Measurements from ENCODE around the gene RNF217. TPM values are rescaled to one million over a fixed set of nuclear protein-coding genes. Genes with fewer than 3 reads are reported as not detected.
"Not testable (repeated sequence)": the region's sequence is repeated elsewhere in the genome, so short reads cannot be mapped to it uniquely, and the experiment has no call there.

Gene RNF217
- total and polyA plus RNA-seq, 4 donors, result 5.0 to 79.5 (median 33.4) TPM

DNA sequence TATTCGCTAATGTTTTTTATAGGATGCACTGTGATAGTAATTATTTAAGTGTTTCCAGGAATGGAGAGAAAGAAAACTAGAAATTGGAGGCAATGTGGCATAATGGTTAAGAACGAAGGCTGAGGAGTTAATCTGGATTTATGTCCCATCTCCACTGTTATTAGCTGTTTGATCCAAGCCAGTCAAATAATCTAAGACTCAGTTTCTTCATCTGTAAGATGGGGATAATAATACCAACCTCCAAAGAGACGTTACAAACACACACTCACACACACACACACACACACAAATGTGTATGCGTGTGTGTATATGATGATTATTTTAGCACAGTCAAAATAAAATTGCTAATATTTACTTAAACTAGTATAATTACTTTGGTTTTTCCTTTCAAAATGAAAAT, 154.5 kb downstream of the RNF217 start:
- DNase-seq, result no peak
- ATAC-seq (ENCODE audit: low FRiP score), result no peak
- no peaks in the 10 kb centered on the region for H3K9me3 ChIP-seq (ENCODE audit: control insufficient read depth, low read length)
- H3K36me3 ChIP-seq (ENCODE audit: control insufficient read depth in 1 of 2, insufficient read depth in 2 of 2, low read length in 1 of 2), result no peaks in the 10 kb centered on the region
- intact Hi-C loops (cut with DNase I), result no loop called here
- H3K4me1 ChIP-seq (ENCODE audit: control insufficient read depth in 1 of 2, insufficient read depth in 2 of 2, low read length in 2 of 2), result no peaks in the 10 kb centered on the region
- no peak overlapping the region for H3K4me3 ChIP-seq (ENCODE audit: low read length in 2 of 2)
- 96 to 97% methylated on average over 4 of the region's 4 CpGs for WGBS, 2 donors
- no peak overlapping the region for H3K27ac ChIP-seq (ENCODE audit: low read depth in 1 of 2, low read length in 2 of 2)
- no peaks in the 10 kb centered on the region for H3K27me3 ChIP-seq (ENCODE audit: control insufficient read depth in 1 of 2, insufficient read depth in 2 of 2, low read length in 1 of 2)

DNA sequence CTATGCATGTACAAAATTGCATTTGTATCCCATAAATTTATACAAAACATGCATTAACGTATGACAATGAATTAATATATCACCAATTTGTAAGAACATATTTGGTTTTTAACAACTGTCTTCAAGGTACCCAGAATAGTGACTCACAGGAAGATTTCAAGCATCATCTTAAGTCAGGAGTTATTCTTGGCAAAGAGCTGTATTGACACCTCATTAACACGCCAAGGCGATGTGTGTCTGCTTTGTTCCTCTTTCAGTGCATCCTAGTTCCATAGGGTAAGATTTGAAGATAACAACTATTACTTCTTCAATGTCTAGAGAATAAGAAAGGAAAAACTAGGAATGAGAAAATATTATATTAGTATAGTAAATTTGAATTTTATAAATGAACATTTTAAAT, 155.6 kb downstream of the RNF217 start:
- WGBS, 2 donors, result 91 to 96% methylated on average over 3 of the region's 3 CpGs
- intact Hi-C loops (cut with DNase I), result no loop called here

GRCh38 chr6:125120054-125120590, 157.9 kb downstream of the RNF217 start:
- no peak overlapping the region for H3K27ac ChIP-seq (ENCODE audit: low read depth in 1 of 2, low read length in 2 of 2)
- H3K9me3 ChIP-seq (ENCODE audit: control insufficient read depth, low read length), result no peaks in the 10 kb centered on the region
- no peak for ATAC-seq (ENCODE audit: low FRiP score)
- no peak for DNase-seq
- intact Hi-C loops (cut with DNase I), result no loop called here
- WGBS, 2 donors, result 73 to 80% methylated on average over 3 of the region's 3 CpGs
- H3K36me3 ChIP-seq (ENCODE audit: control insufficient read depth in 1 of 2, insufficient read depth in 2 of 2, low read length in 1 of 2), result no peaks in the 10 kb centered on the region
- H3K27me3 ChIP-seq (ENCODE audit: control insufficient read depth in 1 of 2, insufficient read depth in 2 of 2, low read length in 1 of 2), result no peaks in the 10 kb centered on the region
- no peaks in the 10 kb centered on the region for H3K4me1 ChIP-seq (ENCODE audit: control insufficient read depth in 1 of 2, insufficient read depth in 2 of 2, low read length in 2 of 2)
- H3K4me3 ChIP-seq (ENCODE audit: low read length in 2 of 2), result no peak overlapping the region

More for the DNA sequence above, 155.6 kb downstream of the RNF217 start:
- DNase-seq, result no peak
- Histone ChIP-seq H3K36me3 (ENCODE audit: control insufficient read depth in 1 of 2, insufficient read depth in 2 of 2, low read length in 1 of 2) (no peaks in the 10 kb centered on the region), H3K9me3 (ENCODE audit: control insufficient read depth, low read length) (no peaks in the 10 kb centered on the region), H3K27ac (ENCODE audit: low read depth in 1 of 2, low read length in 2 of 2) (no peak overlapping the region), H3K27me3 (ENCODE audit: control insufficient read depth in 1 of 2, insufficient read depth in 2 of 2, low read length in 1 of 2) (no peaks in the 10 kb centered on the region), H3K4me3 (ENCODE audit: low read length in 2 of 2) (no peak overlapping the region), H3K4me1 (ENCODE audit: control insufficient read depth in 1 of 2, insufficient read depth in 2 of 2, low read length in 2 of 2) (no peaks in the 10 kb centered on the region)
- no peak for ATAC-seq (ENCODE audit: low FRiP score)

GRCh38 chr6:125121894-125122293, 159.7 kb downstream of the RNF217 start:
- H3K27me3 ChIP-seq (ENCODE audit: control insufficient read depth in 1 of 2, insufficient read depth in 2 of 2, low read length in 1 of 2), result no peaks in the 10 kb centered on the region
- intact Hi-C loops (cut with DNase I), result no loop called here
- ATAC-seq (ENCODE audit: low FRiP score) (no peak), DNase-seq (no peak)
- H3K27ac ChIP-seq (ENCODE audit: low read depth in 1 of 2, low read length in 2 of 2), result no peak overlapping the region
- no peaks in the 10 kb centered on the region for H3K36me3 ChIP-seq (ENCODE audit: control insufficient read depth in 1 of 2, insufficient read depth in 2 of 2, low read length in 1 of 2)
- no peaks in the 10 kb centered on the region for H3K9me3 ChIP-seq (ENCODE audit: control insufficient read depth, low read length)
- WGBS, 2 donors, result 93 to 96% methylated on average over 1 of the region's 1 CpG
- H3K4me1 ChIP-seq (ENCODE audit: control insufficient read depth in 1 of 2, insufficient read depth in 2 of 2, low read length in 2 of 2), result no peaks in the 10 kb centered on the region
- no peak overlapping the region for H3K4me3 ChIP-seq (ENCODE audit: low read length in 2 of 2)

GRCh38 chr6:125123051-125123450, 160.8 kb downstream of the RNF217 start:
- Histone ChIP-seq H3K4me3 (ENCODE audit: low read length in 2 of 2) (no peak overlapping the region), H3K36me3 (ENCODE audit: control insufficient read depth in 1 of 2, insufficient read depth in 2 of 2, low read length in 1 of 2) (no peaks in the 10 kb centered on the region), H3K27ac (ENCODE audit: low read depth in 1 of 2, low read length in 2 of 2) (no peak overlapping the region), H3K27me3 (ENCODE audit: control insufficient read depth in 1 of 2, insufficient read depth in 2 of 2, low read length in 1 of 2) (no peaks in the 10 kb centered on the region), H3K4me1 (ENCODE audit: control insufficient read depth in 1 of 2, insufficient read depth in 2 of 2, low read length in 2 of 2) (no peaks in the 10 kb centered on the region), H3K9me3 (ENCODE audit: control insufficient read depth, low read length) (no peaks in the 10 kb centered on the region)
- 53% methylated on average over 3 of the region's 3 CpGs for WGBS, 2 donors
- ATAC-seq (ENCODE audit: low FRiP score), result no peak
- intact Hi-C loops (cut with DNase I), result no loop called here
- DNase-seq, result no peak

- WGBS, 2 donors, result 8 to 15% methylated on average over 8 of the region's 8 CpGs
- DNase-seq (no peak), ATAC-seq (ENCODE audit: low FRiP score) (no peak)
- Histone ChIP-seq H3K27me3 (ENCODE audit: control insufficient read depth in 1 of 2, insufficient read depth in 2 of 2, low read length in 1 of 2) (no peaks in the 10 kb centered on the region), H3K36me3 (ENCODE audit: control insufficient read depth in 1 of 2, insufficient read depth in 2 of 2, low read length in 1 of 2) (no peaks in the 10 kb centered on the region), H3K4me1 (ENCODE audit: control insufficient read depth in 1 of 2, insufficient read depth in 2 of 2, low read length in 2 of 2) (no peaks in the 10 kb centered on the region), H3K27ac (ENCODE audit: low read depth in 1 of 2, low read length in 2 of 2) (no peak overlapping the region), H3K9me3 (ENCODE audit: control insufficient read depth, low read length) (no peaks in the 10 kb centered on the region), H3K4me3 (ENCODE audit: low read length in 2 of 2) (no peak overlapping the region)
- intact Hi-C loops (cut with DNase I), result no loop called here
Observed at GRCh38 chr6:125123468-125124048, 161.3 kb downstream of the RNF217 start.

DNA sequence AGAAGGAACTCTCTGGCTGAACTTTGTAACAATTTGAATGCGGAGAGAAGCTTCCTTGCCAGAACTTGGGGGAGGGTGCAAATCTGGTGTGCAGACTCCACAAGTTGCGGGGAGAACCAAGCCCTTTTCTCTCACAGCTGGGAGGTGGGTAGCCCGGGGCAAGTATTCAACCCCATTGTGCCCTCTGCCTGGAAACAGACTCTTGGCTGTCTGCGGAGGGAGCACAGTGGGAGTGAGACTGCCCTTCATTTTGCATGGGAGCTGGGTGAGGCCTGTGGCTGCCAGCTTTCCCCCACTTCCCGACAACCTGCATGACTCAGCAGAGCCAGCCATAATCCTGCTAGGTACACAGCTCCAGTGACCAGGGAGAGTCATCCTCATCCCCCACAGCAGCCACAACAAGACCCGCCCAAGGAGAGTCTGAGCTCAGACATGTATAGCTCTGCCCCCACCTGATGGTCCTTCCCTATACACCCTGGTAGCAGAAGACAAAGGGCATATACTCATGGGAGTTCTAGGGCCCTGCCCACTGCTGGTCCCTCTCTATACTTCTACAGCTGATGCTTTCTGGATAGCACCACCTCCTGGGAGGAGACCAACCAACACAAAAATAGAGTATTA, 161.9 kb downstream of the RNF217 start:
- Histone ChIP-seq H3K9me3 (ENCODE audit: control insufficient read depth, low read length) (no peaks in the 10 kb centered on the region), H3K27me3 (ENCODE audit: control insufficient read depth in 1 of 2, insufficient read depth in 2 of 2, low read length in 1 of 2) (no peaks in the 10 kb centered on the region), H3K36me3 (ENCODE audit: control insufficient read depth in 1 of 2, insufficient read depth in 2 of 2, low read length in 1 of 2) (no peaks in the 10 kb centered on the region), H3K27ac (ENCODE audit: low read depth in 1 of 2, low read length in 2 of 2) (no peak overlapping the region), H3K4me1 (ENCODE audit: control insufficient read depth in 1 of 2, insufficient read depth in 2 of 2, low read length in 2 of 2) (no peaks in the 10 kb centered on the region), H3K4me3 (ENCODE audit: low read length in 2 of 2) (no peak overlapping the region)
- 63 to 64% methylated on average over 6 of the region's 6 CpGs for WGBS, 2 donors
- DNase-seq, result no peak
- intact Hi-C loops (cut with DNase I), result no loop called here
- no peak for ATAC-seq (ENCODE audit: low FRiP score)

DNA sequence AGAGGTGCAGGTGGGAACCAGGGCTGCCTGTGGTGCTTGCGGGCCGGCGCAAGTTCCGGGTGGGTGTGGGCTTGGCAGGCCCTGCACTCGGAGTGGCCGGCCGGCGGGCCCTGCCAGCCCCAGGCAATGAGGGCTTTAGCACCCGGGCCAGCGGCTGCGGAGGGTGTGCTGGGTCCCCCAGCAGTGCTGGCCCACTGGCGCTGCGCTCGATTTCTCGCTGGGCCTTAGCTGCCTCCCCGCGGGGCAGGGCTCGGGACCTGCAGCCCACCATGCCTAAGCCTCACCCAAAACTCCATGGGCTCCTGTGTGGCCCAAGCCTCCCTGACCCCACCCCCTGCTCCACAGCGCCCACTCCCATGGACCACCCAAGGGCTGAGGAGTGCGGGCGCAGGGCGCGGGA, 163.6 kb downstream of the RNF217 start:
- H3K9me3 ChIP-seq (ENCODE audit: control insufficient read depth, low read length); H3K36me3 ChIP-seq (ENCODE audit: control insufficient read depth in 1 of 2, insufficient read depth in 2 of 2, low read length in 1 of 2); ATAC-seq (ENCODE audit: low FRiP score); H3K27ac ChIP-seq (ENCODE audit: low read depth in 1 of 2, low read length in 2 of 2); H3K4me3 ChIP-seq (ENCODE audit: low read length in 2 of 2); H3K4me1 ChIP-seq (ENCODE audit: control insufficient read depth in 1 of 2, insufficient read depth in 2 of 2, low read length in 2 of 2); intact Hi-C loops (cut with DNase I); H3K27me3 ChIP-seq (ENCODE audit: control insufficient read depth in 1 of 2, insufficient read depth in 2 of 2, low read length in 1 of 2); DNase-seq: not testable (repeated sequence)
- 97 to 98% methylated on average over 17 to 23 of the region's 23 CpGs for WGBS, 2 donors

- ATAC-seq (ENCODE audit: low FRiP score) (no peak), DNase-seq (no peak)
- no peaks in the 10 kb centered on the region for H3K27me3 ChIP-seq (ENCODE audit: control insufficient read depth in 1 of 2, insufficient read depth in 2 of 2, low read length in 1 of 2)
- no peaks in the 10 kb centered on the region for H3K36me3 ChIP-seq (ENCODE audit: control insufficient read depth in 1 of 2, insufficient read depth in 2 of 2, low read length in 1 of 2)
- no peaks in the 10 kb centered on the region for H3K9me3 ChIP-seq (ENCODE audit: control insufficient read depth, low read length)
- no peak overlapping the region for H3K27ac ChIP-seq (ENCODE audit: low read depth in 1 of 2, low read length in 2 of 2)
- no peaks in the 10 kb centered on the region for H3K4me1 ChIP-seq (ENCODE audit: control insufficient read depth in 1 of 2, insufficient read depth in 2 of 2, low read length in 2 of 2)
- intact Hi-C loops (cut with DNase I), result no loop called here
- WGBS, 2 donors, result 88 to 89% methylated on average over 4 of the region's 4 CpGs
- H3K4me3 ChIP-seq (ENCODE audit: low read length in 2 of 2), result no peak overlapping the region
Observed at GRCh38 chr6:125129354-125129753, 167.1 kb downstream of the RNF217 start.
